ENCODE measurements around the gene FAM161A. TPM values are rescaled to one million over a fixed set of nuclear protein-coding genes. Genes with fewer than 3 reads are reported as not detected.
"Not testable (repeated sequence)": the region's sequence is repeated elsewhere in the genome, so short reads cannot be mapped to it uniquely, and the experiment has no call there.

The FAM161A gene
- polyA plus RNA-seq (2013, experiment 1 of 2; ENCODE audit: insufficient read length): 3.4 TPM
- 3.7 TPM for polyA plus RNA-seq (2013, experiment 2 of 2; ENCODE audit: insufficient read length)

GRCh38 chr2:61853847-61854563 is at the start of gene FAM161A:
FAM161A (minus strand) TSS chr2:61854060; CDS start chr2:61854041, 19 bp downstream.
- DNase-seq: peak; percentile 88

GRCh38 chr2:61900281-61900680 is 46.4 kb upstream of the FAM161A start:
- no peak for DNase-seq

- peak; percentile 12 for DNase-seq
These were observed 45.0 kb upstream of the FAM161A start for GRCh38 chr2:61898810-61899209.

- DNase-seq: peak; percentile 86
These were observed 34.6 kb upstream of the FAM161A start, which contains the start of gene CCT4 for GRCh38 chr2:61888267-61889055. CCT4 (minus strand) TSS chr2:61888656; CDS start chr2:61888507, 149 bp downstream.

GRCh38 chr2:61887717-61888266 is 33.9 kb upstream of the FAM161A start:
- peak; percentile 30 for DNase-seq

- no peak for DNase-seq
These were observed 32.2 kb upstream of the FAM161A start for GRCh38 chr2:61885896-61886603.

- DNase-seq: no peak
These were observed 29.0 kb upstream of the FAM161A start for GRCh38 chr2:61882850-61883249.

- DNase-seq: not testable (repeated sequence)
These were observed 25.5 kb upstream of the FAM161A start for GRCh38 chr2:61879351-61879750.

GRCh38 chr2:61878761-61879160 is 24.9 kb upstream of the FAM161A start:
- no peak for DNase-seq

GRCh38 chr2:61877571-61878245 is 23.8 kb upstream of the FAM161A start:
- DNase-seq: no peak

GRCh38 chr2:61876400-61876799 is 22.5 kb upstream of the FAM161A start:
- no peak for DNase-seq

GRCh38 chr2:61866482-61867089 is 12.7 kb upstream of the FAM161A start:
- not testable (repeated sequence) for DNase-seq

GRCh38 chr2:61862085-61862484 is 8.2 kb upstream of the FAM161A start:
- DNase-seq: no peak

- no peak for DNase-seq
These were observed 3.4 kb upstream of the FAM161A start for GRCh38 chr2:61857224-61857623.

GRCh38 chr2:61855318-61855613 is 1.4 kb upstream of the FAM161A start:
- no peak for DNase-seq

- peak; percentile 96 for DNase-seq
These were observed 881 bp upstream of the FAM161A start for GRCh38 chr2:61854564-61855317.

GRCh38 chr2:61853086-61853846 is 594 bp downstream of the FAM161A start:
- DNase-seq: no peak

GRCh38 chr2:61851270-61851669 is 2.6 kb downstream of the FAM161A start:
- DNase-seq: not testable (repeated sequence)

GRCh38 chr2:61845320-61845719 is 8.5 kb downstream of the FAM161A start:
- DNase-seq: no peak

GRCh38 chr2:61841286-61841685 is 12.6 kb downstream of the FAM161A start:
- DNase-seq: no peak

All from fibroblast of skin of scalp (primary cell).